GM06990 (cell line): ENCODE data around the gene SF3B3.

Experiments
- DNase-seq: peaks from one replicate; pipeline ENCODE4 v3.0.0-alpha.2; 2011; ENCODE audit not compliant: insufficient read length; ENCODE audit errors: extremely low read depth
- H3K27me3 ChIP-seq: replicated peaks from 2 replicates; pipeline ENCODE4 v1.6.0; 2011; ENCODE audit warnings: low read length; ENCODE audit not compliant: control insufficient read depth, insufficient read depth
- H3K36me3 ChIP-seq: 2 replicates; pipeline ENCODE4 v1.5.1; 2011; ENCODE audit warnings: low read length; ENCODE audit not compliant: control insufficient read depth, insufficient read depth
- H3K4me3 ChIP-seq: replicated peaks from 2 replicates; pipeline ENCODE4 v1.5.1; 2011; ENCODE audit warnings: low read depth, mild to moderate bottlenecking, control low read depth, low read length
- TF ChIP-seq, protein P1 (sequence below): IDR thresholded peaks from 2 replicates; pipeline ENCODE4 v1.5.1; 2011; ENCODE audit warnings: low read length, control low read depth, mild to moderate bottlenecking, inconsistent platforms; ENCODE audit not compliant: insufficient read depth, poor library complexity, severe bottlenecking

SF3B3 gene

DNA sequence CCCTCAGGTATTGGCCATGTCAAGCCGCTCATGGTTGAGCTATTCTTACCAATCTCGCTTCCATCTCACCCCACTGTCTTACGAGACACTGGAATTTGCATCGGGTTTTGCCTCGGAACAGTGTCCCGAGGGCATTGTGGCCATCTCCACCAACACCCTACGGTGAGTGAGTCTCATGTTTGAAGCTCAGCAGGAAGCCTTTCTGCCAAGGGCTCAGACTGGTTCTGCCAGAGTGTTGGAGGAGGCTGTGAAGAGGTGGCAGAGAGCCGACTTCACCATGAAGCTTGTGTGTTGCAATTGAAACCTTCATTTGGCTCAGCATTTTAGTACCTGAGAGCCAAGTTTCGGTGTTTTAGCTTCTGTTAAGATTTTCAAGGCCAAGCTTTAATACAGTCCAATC lies 38.0 kb downstream of the SF3B3 start:
- DNase-seq = no peak
- Histone ChIP-seq H3K36me3 (peaks cover 44% of the 10 kb centered on the region), H3K27me3 (no peaks in the 10 kb centered on the region), H3K4me3 (no peak overlapping the region)
- TF ChIP-seq, protein P1, sequence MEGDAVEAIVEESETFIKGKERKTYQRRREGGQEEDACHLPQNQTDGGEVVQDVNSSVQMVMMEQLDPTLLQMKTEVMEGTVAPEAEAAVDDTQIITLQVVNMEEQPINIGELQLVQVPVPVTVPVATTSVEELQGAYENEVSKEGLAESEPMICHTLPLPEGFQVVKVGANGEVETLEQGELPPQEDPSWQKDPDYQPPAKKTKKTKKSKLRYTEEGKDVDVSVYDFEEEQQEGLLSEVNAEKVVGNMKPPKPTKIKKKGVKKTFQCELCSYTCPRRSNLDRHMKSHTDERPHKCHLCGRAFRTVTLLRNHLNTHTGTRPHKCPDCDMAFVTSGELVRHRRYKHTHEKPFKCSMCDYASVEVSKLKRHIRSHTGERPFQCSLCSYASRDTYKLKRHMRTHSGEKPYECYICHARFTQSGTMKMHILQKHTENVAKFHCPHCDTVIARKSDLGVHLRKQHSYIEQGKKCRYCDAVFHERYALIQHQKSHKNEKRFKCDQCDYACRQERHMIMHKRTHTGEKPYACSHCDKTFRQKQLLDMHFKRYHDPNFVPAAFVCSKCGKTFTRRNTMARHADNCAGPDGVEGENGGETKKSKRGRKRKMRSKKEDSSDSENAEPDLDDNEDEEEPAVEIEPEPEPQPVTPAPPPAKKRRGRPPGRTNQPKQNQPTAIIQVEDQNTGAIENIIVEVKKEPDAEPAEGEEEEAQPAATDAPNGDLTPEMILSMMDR = no peak

DNA sequence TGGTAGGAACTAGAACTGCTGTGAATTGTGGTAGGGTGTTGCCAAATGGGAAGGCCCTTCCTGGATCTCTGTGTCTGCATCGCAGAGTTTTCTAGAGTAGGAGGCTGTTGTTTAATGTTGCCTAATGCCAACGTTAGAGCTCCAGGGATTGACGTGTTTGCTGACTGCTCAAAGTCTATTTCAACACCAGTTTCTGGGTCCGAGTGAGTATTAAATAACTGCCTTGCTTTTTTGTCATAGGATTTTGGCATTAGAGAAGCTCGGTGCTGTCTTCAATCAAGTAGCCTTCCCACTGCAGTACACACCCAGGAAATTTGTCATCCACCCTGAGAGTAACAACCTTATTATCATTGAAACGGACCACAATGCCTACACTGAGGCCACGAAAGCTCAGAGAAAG lies 40.0 kb downstream of the SF3B3 start:
- Histone ChIP-seq H3K27me3 (no peaks in the 10 kb centered on the region), H3K4me3 (no peak overlapping the region), H3K36me3 (peaks cover 49% of the 10 kb centered on the region)
- TF ChIP-seq, protein P1 = no peak
- no peak for DNase-seq

DNA sequence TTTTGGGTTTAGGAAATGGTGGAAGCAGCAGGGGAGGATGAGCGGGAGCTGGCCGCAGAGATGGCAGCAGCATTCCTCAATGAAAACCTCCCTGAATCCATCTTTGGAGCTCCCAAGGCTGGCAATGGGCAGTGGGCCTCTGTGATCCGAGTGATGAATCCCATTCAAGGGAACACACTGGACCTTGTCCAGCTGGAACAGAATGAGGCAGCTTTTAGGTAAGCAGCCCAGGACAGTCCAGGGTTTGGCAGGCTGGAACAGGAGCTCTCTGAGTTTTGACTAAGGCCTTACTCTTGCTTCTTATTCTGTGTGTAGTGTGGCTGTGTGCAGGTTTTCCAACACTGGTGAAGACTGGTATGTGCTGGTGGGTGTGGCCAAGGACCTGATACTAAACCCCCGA lies 41.4 kb downstream of the SF3B3 start:
- Histone ChIP-seq H3K27me3 (no peaks in the 10 kb centered on the region), H3K4me3 (no peak overlapping the region), H3K36me3 (peaks cover 53% of the 10 kb centered on the region)
- DNase-seq = no peak
- TF ChIP-seq, protein P1 = no peak

DNA sequence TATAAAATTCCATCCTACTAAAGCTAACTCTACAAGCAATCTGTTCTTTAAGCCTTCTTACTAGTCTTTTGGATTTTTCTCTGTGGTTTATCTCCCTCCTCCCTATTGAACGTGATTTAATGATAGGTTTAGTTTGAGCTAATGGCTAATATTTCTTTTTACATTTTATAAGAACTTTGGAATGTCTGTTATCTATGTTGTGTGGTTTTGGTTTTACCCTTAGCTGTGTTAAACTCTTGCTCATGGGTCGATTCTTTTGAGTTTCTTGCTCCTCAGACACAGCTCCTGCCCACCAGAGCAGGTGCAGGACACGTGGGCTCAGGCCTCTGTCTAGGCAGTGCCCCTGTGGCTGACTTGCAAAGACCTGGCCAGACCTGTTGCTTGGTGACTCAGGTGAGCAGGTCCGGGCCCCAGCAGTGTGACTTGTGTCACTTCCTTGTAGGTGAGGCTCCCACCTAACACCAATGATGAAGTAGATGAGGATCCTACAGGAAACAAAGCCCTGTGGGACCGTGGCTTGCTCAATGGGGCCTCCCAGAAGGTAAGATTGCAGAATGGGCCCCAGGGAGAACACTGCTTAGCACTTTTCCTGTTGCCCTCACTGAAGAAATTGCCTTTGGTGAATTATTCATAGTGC lies 45.1 kb downstream of the SF3B3 start:
- Histone ChIP-seq H3K36me3 (peaks cover 58% of the 10 kb centered on the region), H3K4me3 (no peak overlapping the region), H3K27me3 (no peaks in the 10 kb centered on the region)
- DNase-seq = no peak
- TF ChIP-seq, protein P1 = no peak

DNA sequence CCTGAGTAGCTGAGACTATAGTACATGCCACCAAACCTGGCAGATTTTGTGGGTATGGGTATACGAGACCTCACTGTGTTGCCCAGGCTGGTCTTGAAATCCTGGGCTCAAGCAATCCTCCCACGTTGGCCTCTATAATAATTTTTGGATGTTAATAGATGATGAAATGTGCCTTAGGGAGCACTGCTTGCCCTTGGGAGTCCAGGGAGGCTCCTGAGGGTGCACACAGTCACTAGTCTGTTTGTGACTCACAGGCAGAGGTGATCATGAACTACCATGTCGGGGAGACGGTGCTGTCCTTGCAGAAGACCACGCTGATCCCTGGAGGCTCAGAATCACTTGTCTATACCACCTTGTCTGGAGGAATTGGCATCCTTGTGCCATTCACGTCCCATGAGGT lies 46.1 kb downstream of the SF3B3 start:
- no peak for DNase-seq
- TF ChIP-seq, protein P1 = no peak
- Histone ChIP-seq H3K36me3 (peaks cover 50% of the 10 kb centered on the region), H3K4me3 (no peak overlapping the region), H3K27me3 (no peaks in the 10 kb centered on the region)
